Smooth muscle cell (in vitro differentiated cells): Measurements from ENCODE around the gene DIP2C. TPM values are rescaled to one million over a fixed set of nuclear protein-coding genes. Genes with fewer than 3 reads are reported as not detected.

Experiments used
- DNase-seq: peaks from one replicate; lab custom pipeline; 2025; ENCODE audit not compliant: unreplicated experiment; lab: John Stamatoyannopoulos, UW
- H2AFZ ChIP-seq: fragments of 200-600 bp; sonication (generic); 2 replicates; pipeline ENCODE4 v1.6.0; 2016; ENCODE audit warnings: antibody characterized with exemption, low read depth, mild to moderate bottlenecking
- H3F3A ChIP-seq: fragments of 200-600 bp; sonication (generic); 2 replicates; pipeline ENCODE4 v1.6.0; 2017; ENCODE audit warnings: antibody characterized with exemption, low read depth
- H3K27ac ChIP-seq: fragments of 200-600 bp; sonication (generic); 2 replicates; pipeline ENCODE4 v1.5.1; 2016; ENCODE audit warnings: low read depth, mild to moderate bottlenecking
- H3K27me3 ChIP-seq: fragments of 200-600 bp; sonication (generic); 2 replicates; pipeline ENCODE4 v1.6.1; 2016; ENCODE audit warnings: low read depth, mild to moderate bottlenecking
- H3K36me3 ChIP-seq: fragments of 200-600 bp; sonication (generic); 2 replicates; pipeline ENCODE4 v1.5.1; 2016; ENCODE audit warnings: low read depth
- H3K4me1 ChIP-seq: fragments of 200-600 bp; sonication (generic); 2 replicates; pipeline ENCODE4 v1.5.1; 2016; ENCODE audit warnings: low read depth
- H3K4me2 ChIP-seq: fragments of 200-600 bp; sonication (generic); 2 replicates; pipeline ENCODE4 v1.6.0; 2016; ENCODE audit warnings: mild to moderate bottlenecking
- H3K4me3 ChIP-seq: fragments of 200-600 bp; sonication (generic); 2 replicates; pipeline ENCODE4 v1.5.1; 2016; ENCODE audit warnings: mild to moderate bottlenecking
- H3K79me2 ChIP-seq: fragments of 200-600 bp; sonication (generic); 2 replicates; pipeline ENCODE4 v1.6.0; 2016; ENCODE audit warnings: low read depth, mild to moderate bottlenecking
- H3K9ac ChIP-seq: fragments of 200-600 bp; sonication (generic); 2 replicates; pipeline ENCODE4 v1.6.0; 2016; ENCODE audit warnings: low read depth
- H3K9me3 ChIP-seq: fragments of 200-600 bp; sonication (generic); replicated peaks from 2 replicates; pipeline ENCODE4 v1.5.1; 2016; ENCODE audit warnings: low read depth
- H4K20me1 ChIP-seq: fragments of 200-600 bp; sonication (generic); 2 replicates; pipeline ENCODE4 v1.6.0; 2016; ENCODE audit warnings: low read depth
- WGBS: methylation state at CpG from one replicate; pipeline ENCODE4 v1.1.7; 2016; ENCODE audit warnings: low lambda C conversion rate; 5-methylcytosine and 5-hydroxymethylcytosine counted together
- polyA plus RNA-seq: library from polyadenylated mRNA; unstranded; fragments of >200 nt; fragmentation: Nextera tagmentation; extraction: Ambion mirVana; gene quantifications from 2 replicates; pipeline ENCODE4 v1.2.1, GENCODE V29; 2016
- total RNA-seq: library from RNA; depleted of rRNA; stranded (reverse); fragments of >200 nt; gene quantifications from 2 replicates; pipeline ENCODE4 v1.2.3, GENCODE V29; 2014
- TF ChIP-seq, protein P1 (sequence below): fragments of 200-600 bp; sonication (generic); IDR thresholded peaks from 2 replicates; pipeline ENCODE4 v1.5.1; 2017; ENCODE audit warnings: borderline replicate concordance, mild to moderate bottlenecking, antibody characterized with exemption; ENCODE audit not compliant: insufficient read depth, poor library complexity, severe bottlenecking

DIP2C gene
- total and polyA plus RNA-seq, 2 experiments from 2014 or later: 14.9 to 15.3 TPM

DNA sequence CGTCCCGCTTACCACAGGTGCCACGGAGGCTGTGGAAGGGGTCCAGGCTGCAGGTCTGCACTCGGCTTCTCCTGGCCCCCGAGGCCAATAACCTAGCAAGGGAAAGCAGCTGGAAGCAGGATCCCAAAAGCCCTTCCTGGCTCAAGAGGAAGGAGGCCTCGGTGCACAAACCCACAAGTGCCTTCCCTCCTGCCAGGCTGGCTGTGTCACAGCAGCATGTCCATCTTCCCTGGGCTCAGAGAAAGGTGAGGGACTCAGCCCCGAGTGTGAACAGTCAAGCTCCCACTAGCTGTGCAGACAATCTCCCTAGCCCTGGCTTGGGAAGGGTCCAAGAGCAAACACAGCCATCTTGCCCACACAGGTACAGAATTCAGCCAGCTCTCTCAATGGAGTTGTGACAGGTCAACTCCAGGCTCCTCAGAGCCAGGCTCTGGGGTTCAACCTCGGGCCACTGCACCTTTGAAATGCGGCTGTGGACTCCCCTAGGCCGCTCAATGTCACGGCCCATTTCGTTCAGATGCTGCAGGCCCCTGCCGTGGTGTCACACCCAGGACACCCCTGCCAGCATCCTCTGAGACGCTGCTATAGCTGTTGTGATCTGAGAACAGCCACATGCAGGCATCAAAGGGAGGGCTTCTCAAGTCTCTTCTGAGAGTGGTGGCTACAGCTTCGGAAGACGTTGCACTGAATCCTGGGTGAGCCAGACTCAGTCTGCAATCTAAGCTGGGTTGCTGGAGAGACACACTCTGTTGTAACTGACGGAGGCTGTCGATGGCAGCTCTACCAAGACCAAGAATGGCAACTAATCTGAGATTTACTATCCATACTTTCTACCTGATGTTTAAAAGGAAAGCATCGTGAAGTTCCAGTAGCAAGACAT lies 137.9 kb downstream of the DIP2C start:
- Histone ChIP-seq H3K27ac (no peak overlapping the region), H3K27me3 (no peaks in the 10 kb centered on the region), H2AFZ (no peak overlapping the region), H4K20me1 (peaks cover 97% of the 10 kb centered on the region), H3K4me2 (no peak overlapping the region), H3K4me3 (no peak overlapping the region), H3K9me3 (no peaks in the 10 kb centered on the region), H3K79me2 (peaks cover 52% of the 10 kb centered on the region), H3F3A (no peaks in the 10 kb centered on the region), H3K4me1 (peaks cover 11% of the 10 kb centered on the region), H3K9ac (no peak overlapping the region), H3K36me3 (no peaks in the 10 kb centered on the region)
- TF ChIP-seq, protein P1, sequence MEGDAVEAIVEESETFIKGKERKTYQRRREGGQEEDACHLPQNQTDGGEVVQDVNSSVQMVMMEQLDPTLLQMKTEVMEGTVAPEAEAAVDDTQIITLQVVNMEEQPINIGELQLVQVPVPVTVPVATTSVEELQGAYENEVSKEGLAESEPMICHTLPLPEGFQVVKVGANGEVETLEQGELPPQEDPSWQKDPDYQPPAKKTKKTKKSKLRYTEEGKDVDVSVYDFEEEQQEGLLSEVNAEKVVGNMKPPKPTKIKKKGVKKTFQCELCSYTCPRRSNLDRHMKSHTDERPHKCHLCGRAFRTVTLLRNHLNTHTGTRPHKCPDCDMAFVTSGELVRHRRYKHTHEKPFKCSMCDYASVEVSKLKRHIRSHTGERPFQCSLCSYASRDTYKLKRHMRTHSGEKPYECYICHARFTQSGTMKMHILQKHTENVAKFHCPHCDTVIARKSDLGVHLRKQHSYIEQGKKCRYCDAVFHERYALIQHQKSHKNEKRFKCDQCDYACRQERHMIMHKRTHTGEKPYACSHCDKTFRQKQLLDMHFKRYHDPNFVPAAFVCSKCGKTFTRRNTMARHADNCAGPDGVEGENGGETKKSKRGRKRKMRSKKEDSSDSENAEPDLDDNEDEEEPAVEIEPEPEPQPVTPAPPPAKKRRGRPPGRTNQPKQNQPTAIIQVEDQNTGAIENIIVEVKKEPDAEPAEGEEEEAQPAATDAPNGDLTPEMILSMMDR: no peak
- 91% methylated on average over 19 of the region's 19 CpGs for WGBS
- no peak for DNase-seq

DNA sequence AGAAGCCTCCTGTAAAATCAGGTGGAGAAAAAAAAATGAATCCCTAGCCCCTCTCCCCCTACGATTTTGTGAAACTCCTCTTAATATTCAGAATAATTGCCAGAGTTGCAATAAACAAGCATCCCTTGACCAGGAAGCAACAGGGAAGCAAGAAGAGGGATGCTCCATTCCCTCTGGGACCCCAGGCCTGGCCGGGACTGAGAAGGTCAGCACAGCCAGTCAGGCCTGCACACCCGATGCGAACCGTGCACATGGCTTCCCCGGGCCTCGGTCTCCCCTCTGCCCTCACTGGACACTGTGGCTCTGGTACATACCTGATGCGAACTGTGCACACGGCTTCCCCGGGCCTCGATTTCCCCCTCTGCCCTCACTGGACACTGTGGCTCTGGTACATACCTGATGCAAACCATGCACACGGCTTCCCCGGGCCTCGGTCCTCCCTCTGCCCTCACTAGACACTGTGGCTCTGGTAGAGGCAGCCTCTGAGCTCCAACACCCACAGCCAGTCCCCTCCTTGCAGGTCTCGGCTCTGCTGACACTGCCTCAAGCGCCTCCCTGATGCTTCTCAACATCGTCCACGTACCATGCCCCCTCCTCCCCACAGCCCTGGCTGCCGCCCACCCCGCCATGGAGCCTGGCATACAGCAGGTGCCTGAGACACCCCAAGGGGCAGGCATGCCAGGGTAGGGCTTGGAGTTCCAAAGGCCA lies 138.6 kb downstream of the DIP2C start:
- peaks cover 11% of the 10 kb centered on the region for H3K4me1 ChIP-seq
- H3K9me3 ChIP-seq: no peaks in the 10 kb centered on the region
- H3K36me3 ChIP-seq: no peaks in the 10 kb centered on the region
- peaks cover 48% of the 10 kb centered on the region for H3K79me2 ChIP-seq
- WGBS: 96% methylated on average over 19 of the region's 20 CpGs
- H3K4me3 ChIP-seq: no peak overlapping the region
- H3K9ac ChIP-seq: no peak overlapping the region
- TF ChIP-seq, protein P1: no peak
- no peak overlapping the region for H3K4me2 ChIP-seq
- no peak for DNase-seq
- no peak overlapping the region for H3K27ac ChIP-seq
- peaks cover 99% of the 10 kb centered on the region for H4K20me1 ChIP-seq
- no peaks in the 10 kb centered on the region for H3F3A ChIP-seq
- H3K27me3 ChIP-seq: no peaks in the 10 kb centered on the region
- no peak overlapping the region for H2AFZ ChIP-seq

DNA sequence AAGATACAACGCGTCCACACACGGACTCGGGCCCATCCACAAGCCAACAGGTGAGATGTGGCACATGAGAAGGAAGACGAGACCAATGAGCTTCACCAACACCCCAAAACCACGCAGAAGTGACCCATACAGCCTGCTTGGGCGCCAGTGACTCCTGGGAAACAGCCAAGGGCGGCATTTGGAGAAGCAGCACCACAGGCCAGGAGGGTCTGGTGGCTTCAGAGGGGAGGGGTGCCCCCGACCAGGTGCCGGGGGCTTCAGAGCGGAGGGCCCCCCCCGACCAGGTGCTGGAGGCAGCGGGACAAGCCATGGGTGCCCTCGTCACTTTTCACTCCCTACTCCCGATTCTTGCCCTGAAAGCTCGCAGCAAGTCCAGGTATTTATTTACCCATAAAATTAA lies 140.1 kb downstream of the DIP2C start:
- H3K4me3 ChIP-seq: no peak overlapping the region
- no peak overlapping the region for H3K27ac ChIP-seq
- no peaks in the 10 kb centered on the region for H3K27me3 ChIP-seq
- DNase-seq: no peak
- WGBS: 85% methylated on average over 16 of the region's 16 CpGs
- TF ChIP-seq, protein P1: no peak
- peaks cover 45% of the 10 kb centered on the region for H3K79me2 ChIP-seq
- H3K4me2 ChIP-seq: no peak overlapping the region
- H3K9ac ChIP-seq: no peak overlapping the region
- no peaks in the 10 kb centered on the region for H3K9me3 ChIP-seq
- peaks cover 99% of the 10 kb centered on the region for H4K20me1 ChIP-seq
- peaks cover 11% of the 10 kb centered on the region for H3K4me1 ChIP-seq
- no peaks in the 10 kb centered on the region for H3K36me3 ChIP-seq
- no peak overlapping the region for H2AFZ ChIP-seq
- H3F3A ChIP-seq: no peaks in the 10 kb centered on the region
